ENCODE results near the gene SIX4. TPM values are rescaled to one million over a fixed set of nuclear protein-coding genes. Genes with fewer than 3 reads are reported as not detected.

Gene SIX4
- total and polyA plus RNA-seq, 10 of the 15 experiments (the other 5 are each of a cell fraction or from before 2014, with no cell fraction given), result 0.04 to 0.26 (median 0.06) TPM; not detected in 5

DNA sequence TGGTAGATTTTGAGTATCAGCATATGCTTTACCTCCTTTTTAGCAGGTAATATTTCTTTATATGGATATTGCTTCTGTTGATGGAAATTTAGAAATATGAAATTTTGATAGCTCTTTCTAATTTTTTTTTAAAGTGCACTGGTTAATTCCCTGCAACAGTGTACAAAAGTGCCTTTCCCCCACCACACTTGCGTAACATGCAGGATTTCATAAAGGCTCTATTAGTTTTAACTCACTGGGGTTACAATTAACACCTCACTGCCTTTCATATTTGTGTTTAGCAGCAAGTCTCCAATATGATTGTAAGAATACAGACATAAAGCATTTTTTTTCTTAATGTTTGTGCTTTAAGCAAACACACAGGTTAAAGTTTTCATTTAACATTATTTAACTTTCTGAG is 36.1 kb upstream of the SIX4 start:
- no peaks in the 10 kb centered on the region for H3K9me3 ChIP-seq (replicated peaks; ENCODE audit: control insufficient read depth, insufficient read depth, low read length)
- ChIA-PET POLR2A (no interaction called here), SMC1A (ENCODE audit: uncharacterized antibody, unreplicated experiment) (interaction anchor here (1.6 to 1.7 kb wide), 2 partner anchors 13 to 24 kb away, joined by 4 to 5 read pairs; no protein-coding TSS in a partner anchor), CTCF (interaction anchor here (0.6 kb wide), 1 partner anchor 90 kb away, joined by 3 read pairs; no protein-coding TSS in a partner anchor), RAD21 (ENCODE audit: unreplicated experiment) (no interaction called here)
- no TSS peak for BruUV-seq (replicated peaks)
- H4K20me1 ChIP-seq (ENCODE audit: control insufficient read depth, insufficient read depth), result no peaks in the 10 kb centered on the region
- no peak overlapping the region for H3K4me2 ChIP-seq (ENCODE audit: control insufficient read depth, insufficient read depth)
- WGBS (ENCODE audit: insufficient coverage, insufficient replicate concordance, low lambda C conversion rate, missing lambda C conversion rate), result 93% methylated on average over 1 of the region's 1 CpG
- peaks cover 6% of the 10 kb centered on the region; the same call in 1 of the 2 replicates for H3K4me1 ChIP-seq (ENCODE audit: control insufficient read depth, insufficient read depth, low read length)
- in situ Hi-C loops (cut with MboI) (no loop called here), intact Hi-C loops (cut with micrococcal nuclease; ENCODE audit: unreplicated experiment) (no loop called here)
- H3K36me3 ChIP-seq (ENCODE audit: control insufficient read depth in 2 of 2, insufficient read depth in 2 of 2, low read length in 1 of 2), result no peaks in the 10 kb centered on the region
- H3K27ac ChIP-seq (ENCODE audit: control insufficient read depth, insufficient read depth), result no peak overlapping the region
- H3K27me3 ChIP-seq (replicated peaks in 1 of 2; ENCODE audit: control insufficient read depth in 2 of 2, insufficient read depth in 2 of 2, low read length in 1 of 2), result no peaks in the 10 kb centered on the region
- no peak overlapping the region for H3K4me3 ChIP-seq
- no peak for FAIRE-seq
- no peak overlapping the region for H2AFZ ChIP-seq (ENCODE audit: control insufficient read depth, low read depth, low read length)
- TF ChIP-seq, protein P1, sequence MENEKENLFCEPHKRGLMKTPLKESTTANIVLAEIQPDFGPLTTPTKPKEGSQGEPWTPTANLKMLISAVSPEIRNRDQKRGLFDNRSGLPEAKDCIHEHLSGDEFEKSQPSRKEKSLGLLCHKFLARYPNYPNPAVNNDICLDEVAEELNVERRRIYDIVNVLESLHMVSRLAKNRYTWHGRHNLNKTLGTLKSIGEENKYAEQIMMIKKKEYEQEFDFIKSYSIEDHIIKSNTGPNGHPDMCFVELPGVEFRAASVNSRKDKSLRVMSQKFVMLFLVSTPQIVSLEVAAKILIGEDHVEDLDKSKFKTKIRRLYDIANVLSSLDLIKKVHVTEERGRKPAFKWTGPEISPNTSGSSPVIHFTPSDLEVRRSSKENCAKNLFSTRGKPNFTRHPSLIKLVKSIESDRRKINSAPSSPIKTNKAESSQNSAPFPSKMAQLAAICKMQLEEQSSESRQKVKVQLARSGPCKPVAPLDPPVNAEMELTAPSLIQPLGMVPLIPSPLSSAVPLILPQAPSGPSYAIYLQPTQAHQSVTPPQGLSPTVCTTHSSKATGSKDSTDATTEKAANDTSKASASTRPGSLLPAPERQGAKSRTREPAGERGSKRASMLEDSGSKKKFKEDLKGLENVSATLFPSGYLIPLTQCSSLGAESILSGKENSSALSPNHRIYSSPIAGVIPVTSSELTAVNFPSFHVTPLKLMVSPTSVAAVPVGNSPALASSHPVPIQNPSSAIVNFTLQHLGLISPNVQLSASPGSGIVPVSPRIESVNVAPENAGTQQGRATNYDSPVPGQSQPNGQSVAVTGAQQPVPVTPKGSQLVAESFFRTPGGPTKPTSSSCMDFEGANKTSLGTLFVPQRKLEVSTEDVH (IDR thresholded peaks at IDR 0.05; ENCODE audit: low read depth, partially characterized antibody), result no peak
- TF ChIP-seq BMI1 (IDR thresholded peaks at IDR 0.05; ENCODE audit: borderline replicate concordance), result no peak
- no peak for TF ChIP-seq SREBF1 (IDR thresholded peaks at IDR 0.05; ENCODE audit: low read length)
- no peak for TF ChIP-seq SREBF2 (IDR thresholded peaks at IDR 0.05; ENCODE audit: low read length)
- no peak for TF ChIP-seq WRNIP1 (IDR thresholded peaks at IDR 0.05; ENCODE audit: borderline replicate concordance, low read depth, low read length)
- no peak for TF ChIP-seq STAT3 (IDR thresholded peaks at IDR 0.05; ENCODE audit: low read depth, low read length)
- TF ChIP-seq ATF7 (IDR thresholded peaks at IDR 0.05; ENCODE audit: low read depth), result no peak
- TF ChIP-seq MTA2 (IDR thresholded peaks at IDR 0.05; ENCODE audit: low read depth), result no peak
- no peak for TF ChIP-seq NR2C1 (IDR thresholded peaks at IDR 0.05)
- TF ChIP-seq POU2F2 (IDR thresholded peaks at IDR 0.05; ENCODE audit: borderline replicate concordance, low read depth, low read length), result no peak
- no peak for TF ChIP-seq PML (IDR thresholded peaks at IDR 0.05; ENCODE audit: low read length)
- TF ChIP-seq EP300 (IDR thresholded peaks at IDR 0.05; ENCODE audit: borderline replicate concordance in 1 of 2, control insufficient read depth in 1 of 2, low read depth in 2 of 2, low read length in 2 of 2), result no peak
- no peak for TF ChIP-seq SUZ12 (IDR thresholded peaks at IDR 0.05; ENCODE audit: unreplicated experiment)
- H3K79me2 ChIP-seq (ENCODE audit: control insufficient read depth, insufficient read depth, low read length), result no peaks in the 10 kb centered on the region
- no peak overlapping the region for H3K9ac ChIP-seq (ENCODE audit: control insufficient read depth, insufficient read depth, low read length)
- no peak for DNase-seq (ENCODE audit: low read depth, low spot score)
- no peak for ATAC-seq

All from GM12878 (cell line).